HepG2 (cell line): Measurements from ENCODE around the gene NEK9. TPM values are rescaled to one million over a fixed set of nuclear protein-coding genes. Genes with fewer than 3 reads are reported as not detected.

Source experiments
- AGO2 ChIP-seq: fragments of 200-400 bp; formaldehyde crosslinking; optimal IDR thresholded peaks from 2 replicates; pipeline ENCODE3; 2017; ENCODE audit warnings: mild to moderate bottlenecking, low read depth, low read length, moderate library complexity
- ATF4 ChIP-seq, 2 experiments: fragments of 450-650 bp in 1 of 2; sonication (generic) in 1 of 2; formaldehyde crosslinking; IDR thresholded peaks; 2 replicates each; pipeline versions ENCODE4 v1.5.0 to v1.8.0; 2020 to 2022; ENCODE audit warnings: mild to moderate bottlenecking in 1 of 2, missing genetic modification reagents in 1 of 2
- GTF3A ChIP-seq: sonication (generic); formaldehyde crosslinking; conservative IDR thresholded peaks from 2 replicates; pipeline ENCODE4 v1.4.0; 2020; ENCODE audit warnings: mild to moderate bottlenecking, missing genetic modification reagents
- HOMEZ ChIP-seq: IDR thresholded peaks from 2 replicates; pipeline ENCODE4 v1.6.1; 2016; ENCODE audit warnings: low read depth
- IRF2 ChIP-seq: IDR thresholded peaks from 2 replicates; pipeline ENCODE4 v1.6.1; 2018; ENCODE audit warnings: missing genetic modification reagents, missing compliant biosample characterization
- MNT ChIP-seq: fragments of 450-650 bp; IDR thresholded peaks from 2 replicates; pipeline ENCODE4 v1.6.1; 2016
- NR2C2 ChIP-seq: sonication (generic); formaldehyde crosslinking; IDR thresholded peaks from 2 replicates; pipeline ENCODE4 v1.4.0; 2020; ENCODE audit warnings: missing genetic modification reagents, mild to moderate bottlenecking, moderate library complexity, borderline replicate concordance
- RBM39 ChIP-seq: fragments of 200-400 bp; formaldehyde crosslinking; IDR thresholded peaks from one replicate; pipeline ENCODE4 v1.6.1; 2018; ENCODE audit warnings: antibody characterized with exemption, mild to moderate bottlenecking, low read depth, low read length; ENCODE audit not compliant: poor library complexity, severe bottlenecking
- SAP130 ChIP-seq: IDR thresholded peaks from 2 replicates; pipeline ENCODE4 v1.6.1; 2016; ENCODE audit warnings: low read depth
- SETDB1 ChIP-seq: sonication (generic); formaldehyde crosslinking; IDR thresholded peaks from 2 replicates; pipeline ENCODE4 v1.5.1; 2020; ENCODE audit warnings: missing genetic modification reagents, mild to moderate bottlenecking, borderline replicate concordance
- SP1 ChIP-seq, 2 experiments: fragments of 450-650 bp in 1 of 2; sonication (generic) in 1 of 2; formaldehyde crosslinking in 1 of 2; IDR thresholded peaks; 2 replicates each; pipeline versions ENCODE4 v1.4.0 to v1.6.1; 2016 to 2020; ENCODE audit warnings: missing genetic modification reagents in 1 of 2
- THRA ChIP-seq: sonication (generic); formaldehyde crosslinking; IDR thresholded peaks from 2 replicates; pipeline ENCODE4 v1.4.0; 2020; ENCODE audit warnings: missing genetic modification reagents, borderline replicate concordance
- ZBTB26 ChIP-seq: IDR thresholded peaks from 2 replicates; pipeline ENCODE4 v1.6.1; 2016; ENCODE audit warnings: missing compliant biosample characterization, missing genetic modification reagents, borderline replicate concordance
- ZFX ChIP-seq: sonication (generic); formaldehyde crosslinking; IDR thresholded peaks from 2 replicates; pipeline ENCODE4 v1.4.0; 2020; ENCODE audit warnings: mild to moderate bottlenecking, low read depth, missing genetic modification reagents, moderate library complexity
- ZNF20 ChIP-seq: sonication (generic); formaldehyde crosslinking; IDR thresholded peaks from 2 replicates; pipeline ENCODE4 v1.4.0; 2020; ENCODE audit warnings: mild to moderate bottlenecking, moderate library complexity, missing genetic modification reagents
- ZNF30 ChIP-seq: sonication (generic); formaldehyde crosslinking; IDR thresholded peaks from 2 replicates; pipeline ENCODE4 v1.5.0; 2020; ENCODE audit warnings: mild to moderate bottlenecking, missing genetic modification reagents
- ZNF362 ChIP-seq: sonication (generic); formaldehyde crosslinking; IDR thresholded peaks from 2 replicates; pipeline ENCODE4 v1.4.0; 2020; ENCODE audit warnings: missing genetic modification reagents, mild to moderate bottlenecking, borderline replicate concordance
- ZNF597 ChIP-seq: sonication (generic); formaldehyde crosslinking; IDR thresholded peaks from 2 replicates; pipeline ENCODE4 v1.5.0; 2020; ENCODE audit warnings: missing genetic modification reagents
- ZNF652 ChIP-seq: IDR thresholded peaks from 2 replicates; pipeline ENCODE4 v1.6.1; 2016; ENCODE audit warnings: low read depth, borderline replicate concordance
- polyA plus RNA-seq, 8 experiments: library from polyadenylated mRNA; depleted of rRNA in 3 of 8; stranded (reverse) in 7 of 8; unstranded in 1 of 8; fragments of >200 nt; fragmentation: Illumina TruSeq in 4 of 8; extraction: Trizol in 4 of 8; gene quantifications; 2 replicates each; pipeline versions ENCODE4 v1.2.1 to v1.2.3, GENCODE V29; 2011 to 2016; ENCODE audit warnings: low read depth in 4 of 8, missing spikeins in 1 of 8, mixed read lengths in 1 of 8; ENCODE audit not compliant: insufficient read depth in 1 of 8
- total RNA-seq, 5 experiments: library from RNA; depleted of rRNA; stranded (reverse); fragments of >200 nt; fragmentation: Illumina TruSeq; extraction: Trizol; gene quantifications; 2 replicates each; pipeline ENCODE4 v1.2.3, GENCODE V29; 2016; ENCODE audit warnings: low read depth in 1 of 5

NEK9 gene
- total and polyA plus RNA-seq, 2 of the 13 experiments (the other 11 are each of a cell fraction or from before 2014, with no cell fraction given) = 16.5 to 27.3 TPM

GRCh38 chr14:75176142-75176820, 49.4 kb upstream of the NEK9 start, which contains the start of gene TMED10 (continued):
- 0 out of 2 replicates have a peak, but pooled peaks have one; percentile 29 for TF ChIP-seq HOMEZ (CRISPR knock-in tag)
- peak; percentile 99 for TF ChIP-seq ZFX (CRISPR knock-in tag)
- TF ChIP-seq GTF3A (CRISPR knock-in tag) = no peak
- TF ChIP-seq ZNF652 (CRISPR knock-in tag) = no peak; the same call in 1 of the 2 replicates
- TF ChIP-seq ZNF20 (CRISPR knock-in tag) = peak; percentile 55; the same call in 1 of the 2 replicates
- peak; percentile 64 for TF ChIP-seq IRF2 (CRISPR knock-in tag)
- TF ChIP-seq RBM39 = no peak
- 0 out of 2 replicates have a peak, but pooled peaks have one; percentile 14 for TF ChIP-seq ZNF362
- TF ChIP-seq SP1 (IDR thresholded peaks at IDR 0.05) = no peak
- peak; percentile 10 for TF ChIP-seq SP1 (CRISPR knock-in tag; IDR thresholded peaks at IDR 0.05)
- no peak for TF ChIP-seq ZNF597 (CRISPR knock-in tag)
- TF ChIP-seq ATF4 (CRISPR knock-in tag; IDR thresholded peaks at IDR 0.05) = no peak; a peak in 1 of 4 replicates
- peak; percentile 19; the same call in 1 of the 2 replicates for TF ChIP-seq THRA (CRISPR knock-in tag)
- TF ChIP-seq NR2C2 = peak; percentile 100
- TF ChIP-seq ZNF30 (CRISPR knock-in tag) = no peak
- TF ChIP-seq SETDB1 = 0 out of 2 replicates have a peak, but pooled peaks have one; percentile 41
- TF ChIP-seq AGO2 = peak; percentile 74
- TF ChIP-seq ZBTB26 (CRISPR knock-in tag) = peak; percentile 60; the same call in 1 of the 2 replicates
- TF ChIP-seq MNT = 0 out of 2 replicates have a peak, but pooled peaks have one; percentile 9
- TF ChIP-seq SAP130 = peak; percentile 89
